HG02610 (cell line): Measurements from ENCODE around the gene RORB.
A peak's percentile ranks its signal among the peaks of the same experiment; 100 is the strongest.

ENCODE experiments used
- ATAC-seq: cut with Tn5 transposase; IDR thresholded peaks from one replicate; pipeline ENCODE4 v1.9.1; 2021; ENCODE audit warnings: mild to moderate bottlenecking, moderate library complexity; ENCODE audit not compliant: unreplicated experiment

The RORB gene

DNA sequence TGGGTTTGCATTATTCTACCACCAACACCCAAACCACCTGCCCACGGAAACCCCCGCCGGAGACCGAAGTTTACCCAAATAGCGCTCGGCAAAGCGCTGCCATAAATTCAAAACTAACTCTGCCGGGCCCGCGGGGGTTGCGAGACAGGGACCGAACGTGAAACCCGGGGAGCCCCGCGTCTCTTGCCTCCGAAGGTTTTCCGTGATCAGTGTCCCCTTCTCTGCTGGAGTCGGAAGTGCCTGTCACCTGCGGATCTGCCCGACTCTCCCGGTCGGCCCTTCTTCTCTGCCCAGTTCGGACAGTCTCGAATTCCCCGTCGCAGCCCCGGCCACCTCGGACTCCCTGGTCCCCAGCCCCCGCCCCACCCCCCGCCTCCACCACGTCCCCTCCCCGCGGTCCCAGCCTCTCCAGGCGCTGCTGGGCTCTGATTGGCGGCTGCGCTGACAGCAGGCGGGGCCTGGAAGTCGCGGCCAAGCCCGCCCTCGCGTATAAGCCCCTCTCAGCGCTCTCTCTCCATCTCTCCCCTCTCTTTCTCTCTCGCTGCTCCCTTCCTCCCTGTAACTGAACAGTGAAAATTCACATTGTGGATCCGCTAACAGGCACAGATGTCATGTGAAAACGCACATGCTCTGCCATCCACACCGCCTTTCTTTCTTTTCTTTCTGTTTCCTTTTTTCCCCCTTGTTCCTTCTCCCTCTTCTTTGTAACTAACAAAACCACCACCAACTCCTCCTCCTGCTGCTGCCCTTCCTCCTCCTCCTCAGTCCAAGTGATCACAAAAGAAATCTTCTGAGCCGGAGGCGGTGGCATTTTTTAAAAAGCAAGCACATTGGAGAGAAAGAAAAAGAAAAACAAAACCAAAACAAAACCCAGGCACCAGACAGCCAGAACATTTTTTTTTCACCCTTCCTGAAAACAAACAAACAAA, at the start of gene RORB:
TSS of gene RORB (plus strand) at position 517 of the 929 bp plus-strand sequence. CDS start 642 bp downstream, outside the sequence.
- peak; percentile 94 for ATAC-seq

DNA sequence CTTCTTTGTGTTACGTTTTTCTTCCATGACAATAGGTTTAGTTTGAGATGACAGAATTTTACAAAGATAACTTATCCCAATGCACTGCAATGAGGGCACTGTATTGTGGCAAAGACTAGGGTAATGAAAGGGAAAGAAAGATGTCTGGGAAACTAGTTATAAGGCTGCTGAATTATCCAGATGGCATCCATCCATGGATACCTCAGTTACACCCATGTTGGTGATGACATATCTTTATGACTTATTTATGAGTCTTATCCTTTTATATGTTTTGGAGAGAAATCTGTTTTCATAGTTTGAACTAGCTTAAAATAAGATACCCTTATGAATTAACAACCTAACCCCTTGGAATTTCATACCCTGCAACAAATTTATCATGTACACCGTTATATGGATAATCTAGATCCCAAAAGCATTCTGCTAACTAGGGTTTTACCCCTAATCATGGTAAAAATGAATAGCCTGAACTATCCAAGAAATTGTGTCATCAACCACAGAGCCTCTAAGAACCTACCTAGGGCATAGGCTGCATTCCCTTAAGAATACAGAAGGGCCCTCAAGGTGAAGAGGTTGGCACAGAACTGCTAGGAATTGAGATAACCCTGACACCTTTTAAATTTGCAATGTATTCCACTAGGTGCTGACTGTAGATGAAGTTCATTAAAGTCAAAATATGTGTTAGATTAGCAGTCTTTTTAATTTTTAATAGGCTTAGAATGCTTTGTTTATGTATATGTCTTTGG, 49.5 kb upstream of the RORB start:
- ATAC-seq = no peak

DNA sequence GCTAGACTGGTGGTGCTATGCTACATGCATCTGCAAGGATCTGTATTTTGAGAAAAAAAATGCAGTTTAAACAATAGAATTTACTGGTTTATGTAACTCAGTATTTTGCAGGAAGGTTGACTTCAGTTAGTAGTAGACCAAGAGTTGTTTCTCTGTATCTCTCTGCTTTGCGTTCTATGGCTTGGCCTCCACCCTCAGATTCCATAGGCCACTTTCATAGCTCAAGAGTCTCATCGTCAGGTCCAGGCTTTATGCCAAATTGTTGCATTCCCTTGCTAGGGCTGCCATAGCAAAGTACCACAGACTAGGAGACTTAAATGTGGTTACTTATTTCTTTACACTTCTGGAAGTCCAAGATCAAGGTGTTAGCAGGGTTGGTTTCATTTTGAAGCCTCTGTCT, 48.1 kb upstream of the RORB start:
- ATAC-seq = no peak

DNA sequence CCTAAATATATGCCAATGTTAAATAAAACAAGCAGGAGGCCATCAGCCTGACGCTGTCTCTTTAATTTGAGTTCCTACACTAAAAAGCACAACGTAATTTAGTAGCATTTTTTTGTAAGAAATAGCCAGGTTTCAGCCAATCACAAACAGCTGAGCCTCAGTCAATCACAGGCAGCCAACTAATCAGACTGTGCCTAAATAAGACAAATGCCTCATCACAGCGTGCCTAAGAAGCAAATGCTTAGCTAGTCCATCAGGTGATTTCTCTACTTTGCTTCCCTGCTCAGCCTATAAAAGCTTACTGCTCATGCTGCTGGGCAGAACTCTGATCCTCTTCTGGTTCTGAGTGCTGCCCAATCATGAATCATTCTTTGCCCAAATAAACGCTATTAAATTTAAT, 38.3 kb upstream of the RORB start:
- ATAC-seq = no peak

DNA sequence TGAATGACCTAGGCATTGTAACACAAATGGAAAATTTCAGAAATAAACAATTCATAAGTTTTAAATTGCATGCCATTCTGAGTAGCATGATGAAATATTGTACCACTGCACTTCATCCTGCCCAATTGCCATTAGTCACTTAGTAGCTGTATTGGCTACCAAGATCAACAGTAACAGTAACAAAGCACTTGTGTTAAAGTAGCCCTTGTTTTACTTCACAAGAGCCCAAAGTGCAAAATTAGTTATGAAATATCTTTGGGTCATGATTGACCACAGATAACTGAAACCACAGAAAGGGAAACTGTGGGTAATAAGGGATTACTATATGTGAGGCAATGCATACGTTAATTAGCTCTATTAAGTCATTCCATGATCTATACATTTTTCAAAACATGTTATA, 33.3 kb upstream of the RORB start:
- no peak for ATAC-seq

DNA sequence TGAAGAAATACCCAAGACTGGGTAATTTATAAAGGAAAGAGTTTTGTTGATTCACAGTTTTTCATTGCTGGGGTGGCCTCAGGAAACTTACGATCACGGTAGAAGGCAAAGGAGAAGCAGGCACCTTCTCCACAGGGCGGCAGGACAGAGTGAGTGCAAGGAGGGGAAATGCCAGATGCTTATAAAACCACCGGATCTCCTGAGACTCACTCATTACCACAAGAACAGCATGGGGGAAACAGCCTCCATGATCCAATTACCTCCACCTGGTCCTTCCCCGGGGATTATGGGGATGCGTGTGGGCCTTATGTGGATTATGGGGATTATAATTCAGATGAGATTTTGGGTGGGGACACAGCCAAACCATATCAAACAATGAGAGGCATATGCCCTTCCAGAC, 18.5 kb upstream of the RORB start:
- no peak for ATAC-seq

DNA sequence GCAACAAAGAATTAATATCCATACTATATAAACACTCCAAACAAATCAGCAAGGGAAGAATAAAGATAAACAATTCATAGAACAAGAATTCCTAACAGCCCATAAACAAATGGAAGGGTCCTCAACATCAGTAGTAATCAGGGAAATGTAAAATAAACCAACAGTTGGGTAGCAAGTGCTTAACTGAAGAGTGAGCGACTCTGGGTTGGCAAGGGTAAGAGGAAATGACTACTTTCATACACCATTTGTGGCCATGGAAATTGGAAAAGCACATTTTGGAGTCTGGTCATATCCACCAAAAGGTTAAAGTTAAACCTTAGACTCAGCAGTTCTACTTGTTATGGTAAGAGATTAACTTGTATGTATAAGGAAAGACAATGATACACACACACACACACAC, 17.4 kb upstream of the RORB start:
- ATAC-seq = no peak

DNA sequence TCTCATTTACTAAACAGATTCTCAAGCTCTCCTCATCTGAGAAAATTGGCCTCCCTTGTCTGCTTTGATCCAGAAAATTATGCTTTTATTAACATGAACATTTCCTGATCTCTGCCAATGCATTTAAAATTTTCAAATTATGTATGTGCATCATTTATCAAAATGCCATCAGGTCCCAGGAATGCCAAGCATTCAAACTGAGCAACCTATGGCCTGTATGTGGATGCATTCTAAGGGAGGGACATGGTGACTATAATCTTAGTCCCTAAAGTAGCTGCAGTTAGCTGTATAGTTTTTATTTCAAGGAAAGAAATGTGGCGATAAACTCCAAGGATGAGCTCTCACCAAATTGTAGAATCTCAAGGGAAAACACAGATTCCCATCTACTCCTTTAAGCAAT, 9.7 kb upstream of the RORB start:
- ATAC-seq = no peak

DNA sequence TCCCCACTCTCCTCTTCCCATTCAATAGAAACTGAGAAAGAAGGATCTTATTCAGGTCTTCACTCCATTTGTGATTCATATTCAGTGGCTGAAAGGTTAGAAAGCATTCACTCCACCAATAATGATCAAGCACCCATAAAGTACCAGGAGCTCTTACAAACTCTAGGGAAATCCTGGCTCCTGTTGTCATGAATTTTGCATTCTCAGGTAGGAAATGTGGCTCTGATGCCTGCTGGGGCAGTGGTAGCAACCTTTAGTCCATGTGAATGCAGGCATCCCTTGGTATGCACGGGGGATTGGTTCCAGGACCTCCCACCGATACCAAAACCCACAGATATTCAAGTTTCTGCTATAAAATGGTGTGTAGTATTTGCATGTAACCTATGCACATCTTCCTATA, 3.6 kb upstream of the RORB start:
- no peak for ATAC-seq

DNA sequence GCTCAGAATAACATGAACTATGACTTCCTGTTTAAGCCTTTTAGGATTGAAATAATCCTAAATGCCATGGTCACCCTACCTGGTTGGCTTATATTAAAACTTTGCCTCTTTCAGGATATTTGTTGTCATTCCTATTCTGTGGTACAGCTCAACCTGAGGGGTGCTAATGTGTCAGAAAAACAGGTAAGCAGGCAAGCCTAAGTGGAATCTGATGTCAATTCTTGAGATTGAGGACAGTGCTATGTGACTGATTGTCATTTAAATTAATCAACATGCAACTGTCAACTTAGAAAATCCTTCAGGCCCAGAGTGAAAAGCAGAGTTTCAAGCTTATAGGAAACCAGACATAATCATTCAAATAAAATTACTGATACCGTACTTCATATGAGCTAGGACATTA, 2.6 kb upstream of the RORB start:
- no peak for ATAC-seq

DNA sequence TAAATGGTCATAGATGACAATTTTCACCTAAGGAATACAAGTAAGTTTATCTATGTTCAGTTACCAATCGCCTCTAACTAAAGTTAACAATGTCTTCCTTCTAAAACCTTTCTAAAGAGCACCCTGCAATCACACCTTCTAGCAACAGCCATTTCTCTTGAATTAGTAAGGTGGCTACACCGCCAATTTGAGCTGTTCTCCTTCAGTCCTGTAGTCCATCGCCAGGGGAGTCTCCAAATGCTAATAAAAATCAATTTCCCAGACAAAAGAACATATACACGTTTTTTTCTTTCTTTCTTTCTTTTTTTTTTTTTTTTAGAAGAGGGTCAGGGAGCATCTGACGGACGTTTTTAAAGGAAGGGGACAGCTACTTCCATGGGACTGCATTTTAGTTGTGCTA, 729 bp upstream of the RORB start:
- ATAC-seq = no peak

DNA sequence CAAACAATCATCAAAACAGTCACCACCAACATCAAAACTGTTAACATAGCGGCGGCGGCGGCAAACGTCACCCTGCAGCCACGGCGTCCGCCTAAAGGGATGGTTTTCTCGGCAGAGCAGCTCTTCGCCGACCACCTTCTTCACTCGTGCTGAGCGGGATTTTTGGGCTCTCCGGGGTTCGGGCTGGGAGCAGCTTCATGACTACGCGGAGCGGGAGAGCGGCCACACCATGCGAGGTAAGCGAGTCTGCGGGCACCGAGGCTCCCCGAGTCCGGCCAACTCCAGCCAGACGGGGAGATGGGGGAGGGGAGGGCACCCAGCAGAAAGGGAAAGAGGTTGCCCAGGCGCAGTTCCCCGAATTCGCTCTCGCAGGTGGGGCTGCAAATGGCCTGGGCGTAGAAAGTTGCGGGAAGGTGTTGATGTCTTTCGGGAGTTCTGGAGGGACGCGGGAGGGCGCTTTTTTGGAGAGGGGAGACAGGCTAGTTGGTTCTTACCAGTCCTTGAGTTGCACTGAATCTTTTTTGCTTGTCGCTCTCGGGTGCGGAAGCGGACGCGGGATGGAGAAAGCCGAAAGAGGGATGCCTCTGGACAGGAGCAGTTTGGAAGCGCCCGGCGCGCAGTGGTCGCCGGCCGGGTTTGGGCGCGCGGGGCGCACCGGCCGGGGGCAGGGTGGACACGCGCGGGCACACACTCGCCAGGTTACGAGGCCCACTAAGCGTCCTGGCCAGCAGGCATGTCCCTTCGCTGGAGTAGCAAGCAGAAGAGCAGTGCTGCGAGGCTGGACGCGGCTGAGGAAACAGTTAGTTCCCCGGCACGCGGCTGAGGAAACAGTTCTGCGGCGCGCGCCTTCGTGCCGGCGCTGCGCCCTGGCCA, 849 bp downstream of the RORB start:
- no peak for ATAC-seq

DNA sequence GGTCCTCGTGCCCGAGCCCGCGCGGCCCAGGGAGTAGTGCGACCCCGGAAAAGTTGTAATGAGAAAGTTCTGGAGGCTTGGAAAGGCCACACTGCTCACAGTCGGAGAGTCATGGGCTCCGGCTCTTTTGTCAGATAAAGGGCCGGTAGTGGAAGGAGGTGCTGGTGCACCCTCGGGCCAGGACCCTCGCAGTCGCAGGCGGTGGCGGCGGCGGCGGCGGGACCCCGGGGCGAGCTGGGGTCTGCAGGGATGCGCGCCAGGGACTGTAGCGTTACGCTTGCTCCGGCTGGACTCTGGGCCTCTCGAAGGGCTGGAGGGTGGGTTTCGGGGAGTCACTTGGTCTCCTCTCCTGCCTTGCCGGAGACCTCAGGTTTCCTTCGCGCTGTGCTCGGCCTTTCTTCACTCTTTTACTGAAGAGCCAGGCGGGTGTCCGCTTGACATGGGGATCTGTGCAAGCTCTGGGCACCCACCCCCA, 1.5 kb downstream of the RORB start:
- no peak for ATAC-seq

DNA sequence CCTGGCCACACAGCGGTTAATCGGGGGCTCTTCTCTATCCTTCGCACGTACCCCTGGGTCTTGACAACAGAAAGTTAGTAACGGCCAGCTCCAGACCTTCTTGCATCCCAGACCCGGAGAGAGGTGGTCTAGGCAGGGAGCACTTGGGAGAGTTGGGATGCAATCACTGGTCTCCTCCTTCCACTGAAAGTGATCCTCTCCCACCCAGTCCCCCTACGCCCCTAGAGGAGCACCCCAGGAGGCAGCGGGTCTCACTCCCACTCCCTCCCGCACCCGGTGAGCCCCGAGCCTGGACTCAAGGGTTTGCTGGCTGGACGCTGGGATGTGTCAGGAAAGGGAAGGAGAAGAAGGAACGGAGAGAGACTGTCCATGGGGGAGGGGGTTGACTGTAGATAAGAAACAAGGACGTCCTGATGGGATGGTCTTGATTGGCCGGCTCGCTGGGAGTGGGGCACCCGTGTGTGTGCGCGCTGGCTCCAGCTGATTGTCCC, 2.0 kb downstream of the RORB start:
- ATAC-seq = no peak

DNA sequence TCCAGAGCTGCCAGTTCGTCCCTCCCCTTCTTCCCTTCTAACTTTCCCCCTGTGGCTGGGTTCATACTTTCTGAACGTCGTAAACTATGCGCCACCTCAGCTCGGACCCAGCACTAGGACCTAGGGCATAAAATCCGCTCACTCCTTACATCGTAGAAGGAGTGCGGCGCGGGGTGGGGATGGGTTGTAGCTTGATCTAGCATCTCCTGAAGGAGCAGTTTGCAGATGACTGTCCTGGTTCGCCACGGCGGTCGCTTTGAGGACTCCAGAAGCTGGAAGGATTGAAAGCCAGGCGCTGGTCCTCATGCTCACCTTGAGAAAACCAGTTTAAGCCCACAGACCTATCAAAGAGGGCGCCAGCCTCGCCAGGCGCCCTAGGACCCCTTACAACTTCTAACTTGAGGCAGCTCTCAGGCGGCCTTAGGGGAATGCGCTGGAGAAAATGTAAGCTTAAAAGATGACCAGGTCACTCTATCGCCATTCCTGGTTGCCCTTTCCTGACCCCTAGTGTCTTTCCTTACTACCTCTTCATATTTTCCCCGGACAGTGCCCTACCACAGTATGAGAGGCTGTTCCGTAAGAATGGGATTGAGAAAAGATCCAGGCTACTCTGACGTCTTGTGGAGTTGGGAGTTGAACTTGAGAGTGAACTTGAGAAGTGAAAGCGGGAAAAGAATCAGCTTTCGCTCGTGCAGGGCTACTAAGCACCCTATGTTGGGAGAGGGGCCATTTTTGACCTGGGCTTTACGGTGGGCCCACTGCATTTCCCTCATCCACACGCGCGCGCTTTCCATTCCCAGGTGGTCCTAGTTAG, 2.8 kb downstream of the RORB start:
- ATAC-seq = no peak

DNA sequence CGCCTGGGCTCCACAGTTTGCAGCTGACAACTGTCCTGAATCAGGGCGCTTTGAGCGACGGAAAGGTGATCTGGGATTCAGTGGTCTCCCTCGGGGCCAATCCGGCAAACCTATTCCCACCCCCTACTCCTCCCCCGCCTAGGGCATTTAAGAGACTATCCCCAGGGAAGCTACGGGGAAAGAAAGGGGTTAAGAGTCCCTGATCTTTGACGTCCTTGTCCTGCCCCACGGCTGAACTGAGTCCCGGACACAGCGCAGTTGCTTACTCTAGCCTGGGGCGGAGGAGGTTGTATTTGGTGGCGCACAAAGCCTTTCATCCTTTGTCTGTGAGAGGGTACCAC, 3.4 kb downstream of the RORB start:
- no peak for ATAC-seq

DNA sequence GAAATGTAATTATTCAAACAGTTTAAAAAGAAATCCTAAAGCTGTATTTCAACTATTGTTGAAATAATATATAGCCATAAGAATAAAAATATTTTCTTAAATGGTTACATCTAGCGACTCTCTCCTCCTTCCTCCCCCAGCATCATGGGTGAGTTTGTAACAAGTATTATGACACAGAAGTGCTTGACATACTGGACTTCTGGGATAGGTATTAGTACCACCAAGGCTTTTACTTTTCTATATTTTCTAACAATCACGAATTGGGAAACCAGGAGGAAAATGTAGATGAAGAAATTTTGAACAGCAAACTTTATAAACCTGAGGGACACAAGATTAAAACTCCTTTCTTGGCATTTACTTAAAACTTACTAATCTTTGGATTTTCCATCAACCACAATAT, 4.4 kb downstream of the RORB start:
- ATAC-seq = no peak

DNA sequence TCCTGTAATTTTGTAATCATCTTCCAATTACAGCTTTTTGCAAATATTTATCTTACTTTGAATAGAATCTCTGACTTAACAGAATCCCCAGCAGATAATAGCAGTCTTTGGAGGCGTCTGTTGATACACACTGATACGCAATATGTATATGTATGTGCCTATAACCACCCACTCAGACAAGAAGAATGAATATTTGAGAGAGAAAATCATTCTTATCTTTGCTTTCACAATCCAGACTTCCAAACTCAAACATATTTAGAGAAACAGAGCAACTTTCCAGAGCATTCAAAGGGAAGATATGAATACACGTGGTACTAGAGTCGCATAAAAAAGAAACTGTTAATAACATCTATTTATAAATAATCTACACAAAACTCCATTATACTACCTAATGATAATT, 6.1 kb downstream of the RORB start:
- ATAC-seq = no peak

DNA sequence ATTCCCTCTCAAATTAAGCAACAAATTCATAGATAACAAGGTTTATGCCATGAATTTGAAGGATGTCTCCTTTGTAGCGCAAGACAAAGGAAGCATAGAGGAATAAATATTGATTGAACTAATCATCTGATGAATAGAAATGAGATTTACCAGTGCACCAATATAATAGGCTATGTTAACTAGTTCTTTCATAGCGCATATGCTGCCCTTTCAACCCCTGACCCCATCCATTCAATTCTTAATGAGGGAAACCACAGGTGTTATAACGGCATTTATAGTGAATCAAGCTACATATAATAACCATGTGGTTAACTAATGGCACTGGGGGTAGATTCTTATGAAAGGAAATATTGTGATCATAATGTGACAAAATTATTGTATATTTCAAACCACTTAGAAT, 6.5 kb downstream of the RORB start:
- no peak for ATAC-seq

DNA sequence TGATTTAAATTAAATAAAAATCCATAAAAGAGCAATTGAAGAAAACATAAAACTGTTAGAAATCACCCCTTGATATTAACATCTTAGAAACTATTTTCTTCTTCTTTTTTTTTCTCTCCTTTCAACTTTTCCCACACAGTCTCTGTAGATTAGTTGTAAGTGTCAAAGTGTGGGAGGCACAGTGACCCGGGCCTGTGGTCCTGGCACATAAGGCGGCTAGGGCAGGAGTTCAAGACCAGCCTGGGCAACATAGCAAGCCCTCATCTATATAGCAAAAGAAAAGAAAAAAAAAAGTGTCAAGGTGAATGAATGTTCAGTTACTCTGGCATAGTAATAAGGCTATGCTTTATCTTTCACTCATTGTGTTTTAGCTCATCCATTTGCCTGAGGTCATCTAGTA, 14.2 kb downstream of the RORB start:
- ATAC-seq = no peak
